ENCODE results near the gene GIMAP8.
"Not testable (repeated sequence)": the region's sequence is repeated elsewhere in the genome, so short reads cannot be mapped to it uniquely, and the experiment has no call there.

Gene GIMAP8

GRCh38 chr7:150487625-150488024 is 37.2 kb downstream of the GIMAP8 start:
- Histone ChIP-seq H2BK5ac (ENCODE audit: low read length) (no peak overlapping the region), H3K9ac (ENCODE audit: low read depth, low read length, poor library complexity) (no peak overlapping the region), H2AK5ac (ENCODE audit: low read depth, low read length) (no peak overlapping the region), H3K27me3 (ENCODE audit: control insufficient read depth in 3 of 3, insufficient read depth in 3 of 3, low read depth in 1 of 3, low read length in 3 of 3) (peaks cover 0 to 3% (median 0%) of the 10 kb centered on the region in 3 experiments), H3K4me3 (ENCODE audit: low read length in 2 of 2) (no peak overlapping the region), H2BK15ac (ENCODE audit: low read length) (no peak overlapping the region), H3K23ac (ENCODE audit: low read depth, low read length, poor library complexity) (no peak overlapping the region), H3K4ac (ENCODE audit: low read length) (no peak overlapping the region), H3K14ac (ENCODE audit: low read length) (peak overlapping the region; percentile 14), H3K4me1 (ENCODE audit: control insufficient read depth in 2 of 2, insufficient read depth in 1 of 2, low read depth in 1 of 2, low read length in 2 of 2) (no peaks in the 10 kb centered on the region), H4K8ac (ENCODE audit: low read depth, low read length) (no peak overlapping the region), H3K18ac (ENCODE audit: low read length) (no peak overlapping the region), H2BK120ac (ENCODE audit: low read depth, low read length) (no peak overlapping the region), H3K36me3 (replicated peaks in 1 of 2; ENCODE audit: control insufficient read depth in 2 of 2, insufficient read depth in 2 of 2, low read length in 2 of 2) (no peaks in the 10 kb centered on the region), H2BK12ac (ENCODE audit: low read length) (no peak overlapping the region), H2AFZ (ENCODE audit: low read length) (no peak overlapping the region), H3K79me1 (ENCODE audit: low read depth, low read length) (no peaks in the 10 kb centered on the region), H3K9me3 (replicated peaks in 1 of 2; ENCODE audit: control insufficient read depth in 2 of 2, insufficient read depth in 1 of 2, low read depth in 1 of 2, low read length in 2 of 2) (no peaks in the 10 kb centered on the region), H4K91ac (ENCODE audit: low read depth, low read length, poor library complexity) (no peak overlapping the region), H3K4me2 (ENCODE audit: insufficient read depth, low read length, poor library complexity, severe bottlenecking) (no peak overlapping the region), H3K27ac (replicated peaks; ENCODE audit: low read length) (no peak overlapping the region)
- WGBS, 2 donors (ENCODE audit: extremely low coverage in 2 of 2, insufficient read length in 2 of 2, insufficient replicate concordance in 1 of 2), result no CpG with 5 or more reads among the region's 2 CpGs
- no peak for DNase-seq (ENCODE audit: low spot score)

- Histone ChIP-seq H2BK120ac (ENCODE audit: low read depth, low read length) (no peak overlapping the region), H3K27ac (replicated peaks; ENCODE audit: low read length) (no peak overlapping the region), H3K14ac (ENCODE audit: low read length) (no peak overlapping the region), H2AK5ac (ENCODE audit: low read depth, low read length) (no peak overlapping the region), H3K4me1 (ENCODE audit: control insufficient read depth in 2 of 2, insufficient read depth in 1 of 2, low read depth in 1 of 2, low read length in 2 of 2) (no peaks in the 10 kb centered on the region), H3K36me3 (replicated peaks in 1 of 2; ENCODE audit: control insufficient read depth in 2 of 2, insufficient read depth in 2 of 2, low read length in 2 of 2) (no peaks in the 10 kb centered on the region), H2BK5ac (ENCODE audit: low read length) (no peak overlapping the region), H2BK15ac (ENCODE audit: low read length) (no peak overlapping the region), H2AFZ (ENCODE audit: low read length) (no peak overlapping the region), H3K4me2 (ENCODE audit: insufficient read depth, low read length, poor library complexity, severe bottlenecking) (no peak overlapping the region), H3K79me1 (ENCODE audit: low read depth, low read length) (no peaks in the 10 kb centered on the region), H3K27me3 (ENCODE audit: control insufficient read depth in 3 of 3, insufficient read depth in 3 of 3, low read depth in 1 of 3, low read length in 3 of 3) (peaks cover 0 to 3% (median 0%) of the 10 kb centered on the region in 3 experiments), H4K91ac (ENCODE audit: low read depth, low read length, poor library complexity) (no peak overlapping the region), H3K23ac (ENCODE audit: low read depth, low read length, poor library complexity) (no peak overlapping the region), H2BK12ac (ENCODE audit: low read length) (no peak overlapping the region), H3K9ac (ENCODE audit: low read depth, low read length, poor library complexity) (no peak overlapping the region), H3K4me3 (ENCODE audit: low read length in 2 of 2) (no peak overlapping the region), H3K9me3 (replicated peaks in 1 of 2; ENCODE audit: control insufficient read depth in 2 of 2, insufficient read depth in 1 of 2, low read depth in 1 of 2, low read length in 2 of 2) (no peaks in the 10 kb centered on the region), H3K4ac (ENCODE audit: low read length) (no peak overlapping the region), H3K18ac (ENCODE audit: low read length) (no peak overlapping the region), H4K8ac (ENCODE audit: low read depth, low read length) (no peak overlapping the region)
- WGBS, 2 donors (ENCODE audit: extremely low coverage in 2 of 2, insufficient read length in 2 of 2, insufficient replicate concordance in 1 of 2), result no CpG with 5 or more reads among the region's 1 CpG
- DNase-seq (ENCODE audit: low spot score), result no peak
Observed at GRCh38 chr7:150489782-150490181, 39.4 kb downstream of the GIMAP8 start.

GRCh38 chr7:150493442-150493841 is 43.0 kb downstream of the GIMAP8 start:
- H3K9ac ChIP-seq (ENCODE audit: low read depth, low read length, poor library complexity); DNase-seq (ENCODE audit: low spot score); H3K18ac ChIP-seq (ENCODE audit: low read length); H2BK5ac ChIP-seq (ENCODE audit: low read length); H3K23ac ChIP-seq (ENCODE audit: low read depth, low read length, poor library complexity); H3K9me3 ChIP-seq (replicated peaks in 1 of 2; ENCODE audit: control insufficient read depth in 2 of 2, insufficient read depth in 1 of 2, low read depth in 1 of 2, low read length in 2 of 2); H2BK12ac ChIP-seq (ENCODE audit: low read length); H3K4ac ChIP-seq (ENCODE audit: low read length); H3K27ac ChIP-seq (replicated peaks; ENCODE audit: low read length); H2AFZ ChIP-seq (ENCODE audit: low read length); H3K36me3 ChIP-seq (replicated peaks in 1 of 2; ENCODE audit: control insufficient read depth in 2 of 2, insufficient read depth in 2 of 2, low read length in 2 of 2); H4K91ac ChIP-seq (ENCODE audit: low read depth, low read length, poor library complexity); H2BK15ac ChIP-seq (ENCODE audit: low read length); H3K27me3 ChIP-seq (ENCODE audit: control insufficient read depth in 3 of 3, insufficient read depth in 3 of 3, low read depth in 1 of 3, low read length in 3 of 3); H3K14ac ChIP-seq (ENCODE audit: low read length); H3K4me2 ChIP-seq (ENCODE audit: insufficient read depth, low read length, poor library complexity, severe bottlenecking); H3K79me1 ChIP-seq (ENCODE audit: low read depth, low read length); H3K4me3 ChIP-seq (ENCODE audit: low read length in 2 of 2); H2AK5ac ChIP-seq (ENCODE audit: low read depth, low read length); H2BK120ac ChIP-seq (ENCODE audit: low read depth, low read length); H4K8ac ChIP-seq (ENCODE audit: low read depth, low read length); H3K4me1 ChIP-seq (ENCODE audit: control insufficient read depth in 2 of 2, insufficient read depth in 1 of 2, low read depth in 1 of 2, low read length in 2 of 2): not testable (repeated sequence)
- no CpG with 5 or more reads among the region's 3 CpGs for WGBS, 2 donors (ENCODE audit: extremely low coverage in 2 of 2, insufficient read length in 2 of 2, insufficient replicate concordance in 1 of 2)

- Histone ChIP-seq H2BK15ac (ENCODE audit: low read length) (no peak overlapping the region), H2AFZ (ENCODE audit: low read length) (no peak overlapping the region), H3K4me2 (ENCODE audit: insufficient read depth, low read length, poor library complexity, severe bottlenecking) (no peak overlapping the region), H3K79me1 (ENCODE audit: low read depth, low read length) (no peaks in the 10 kb centered on the region), H3K36me3 (replicated peaks in 1 of 2; ENCODE audit: control insufficient read depth in 2 of 2, insufficient read depth in 2 of 2, low read length in 2 of 2) (no peaks in the 10 kb centered on the region), H4K8ac (ENCODE audit: low read depth, low read length) (no peak overlapping the region), H3K27me3 (ENCODE audit: control insufficient read depth in 3 of 3, insufficient read depth in 3 of 3, low read depth in 1 of 3, low read length in 3 of 3) (no peaks in the 10 kb centered on the region), H2AK5ac (ENCODE audit: low read depth, low read length) (no peak overlapping the region), H4K91ac (ENCODE audit: low read depth, low read length, poor library complexity) (no peak overlapping the region), H3K14ac (ENCODE audit: low read length) (no peak overlapping the region), H3K4me3 (ENCODE audit: low read length in 2 of 2) (no peak overlapping the region), H3K27ac (replicated peaks; ENCODE audit: low read length) (no peak overlapping the region), H3K9ac (ENCODE audit: low read depth, low read length, poor library complexity) (no peak overlapping the region), H3K9me3 (replicated peaks in 1 of 2; ENCODE audit: control insufficient read depth in 2 of 2, insufficient read depth in 1 of 2, low read depth in 1 of 2, low read length in 2 of 2) (no peaks in the 10 kb centered on the region), H2BK120ac (ENCODE audit: low read depth, low read length) (no peak overlapping the region), H2BK12ac (ENCODE audit: low read length) (no peak overlapping the region), H3K18ac (ENCODE audit: low read length) (no peak overlapping the region), H3K4me1 (ENCODE audit: control insufficient read depth in 2 of 2, insufficient read depth in 1 of 2, low read depth in 1 of 2, low read length in 2 of 2) (no peaks in the 10 kb centered on the region), H3K23ac (ENCODE audit: low read depth, low read length, poor library complexity) (no peak overlapping the region), H3K4ac (ENCODE audit: low read length) (no peak overlapping the region), H2BK5ac (ENCODE audit: low read length) (no peak overlapping the region)
- no peak for DNase-seq (ENCODE audit: low spot score)
Observed at GRCh38 chr7:150502519-150502918, 52.1 kb downstream of the GIMAP8 start.

All from neuronal stem cell (in vitro differentiated cells).